GM12874 (cell line): ENCODE results near the gene ZNF350.

ENCODE experiments used
- TF ChIP-seq, protein P1 (sequence below): IDR thresholded peaks from 2 replicates; pipeline ENCODE4 v1.5.1; 2011; ENCODE audit warnings: low read depth, mild to moderate bottlenecking, control low read depth, low read length, moderate library complexity; ENCODE audit not compliant: insufficient read depth

Gene ZNF350

DNA sequence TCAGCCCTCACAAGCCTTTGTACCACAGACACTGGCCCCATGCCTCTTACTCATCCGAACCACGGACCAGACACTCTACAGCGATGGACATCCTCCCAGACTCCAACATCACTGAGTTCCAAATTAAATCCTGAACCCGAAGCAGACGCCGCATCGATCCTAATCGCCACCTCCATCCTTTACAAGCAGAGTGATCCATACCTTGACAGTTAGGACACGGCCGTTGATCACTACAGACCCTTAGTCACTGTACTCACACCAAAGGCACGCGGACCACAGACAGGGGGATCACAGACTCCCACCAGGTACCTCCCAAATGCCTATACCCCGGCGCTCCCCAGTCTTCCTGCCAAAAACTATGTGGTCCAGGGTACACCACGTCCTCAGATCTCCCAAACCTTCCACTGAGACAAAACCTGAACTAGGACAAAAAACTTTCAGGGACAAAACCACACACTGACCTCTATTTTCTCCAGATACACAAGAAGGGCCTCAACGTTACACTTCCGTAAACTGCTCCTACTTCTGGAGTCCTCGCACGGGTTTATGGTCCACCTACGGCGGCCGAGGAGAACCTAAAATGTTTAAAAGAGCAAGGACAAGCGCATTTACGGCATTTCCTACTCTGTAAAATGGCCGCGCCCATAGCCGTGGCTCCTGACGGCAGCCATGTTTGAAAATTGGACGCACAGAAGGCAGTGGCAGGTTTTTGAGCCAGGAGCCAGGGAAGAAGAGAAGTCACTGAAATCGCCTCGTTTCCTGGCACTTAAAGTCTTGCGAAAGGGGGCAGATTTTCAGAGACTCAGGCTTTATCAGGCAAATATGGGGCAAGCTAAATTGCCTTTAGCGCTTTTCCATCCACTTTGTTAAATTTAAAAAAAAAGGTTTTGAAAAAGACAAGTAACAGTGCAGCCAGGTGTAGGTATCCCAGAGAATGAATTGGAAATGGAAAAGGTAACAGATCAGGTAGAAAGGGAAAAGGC is at the start of gene ZNF350:
Gene ZNF350, minus strand, starts transcription at position 532 of the 983 bp plus-strand sequence. CDS start 12,480 bp downstream, outside the sequence.
- TF ChIP-seq, protein P1, sequence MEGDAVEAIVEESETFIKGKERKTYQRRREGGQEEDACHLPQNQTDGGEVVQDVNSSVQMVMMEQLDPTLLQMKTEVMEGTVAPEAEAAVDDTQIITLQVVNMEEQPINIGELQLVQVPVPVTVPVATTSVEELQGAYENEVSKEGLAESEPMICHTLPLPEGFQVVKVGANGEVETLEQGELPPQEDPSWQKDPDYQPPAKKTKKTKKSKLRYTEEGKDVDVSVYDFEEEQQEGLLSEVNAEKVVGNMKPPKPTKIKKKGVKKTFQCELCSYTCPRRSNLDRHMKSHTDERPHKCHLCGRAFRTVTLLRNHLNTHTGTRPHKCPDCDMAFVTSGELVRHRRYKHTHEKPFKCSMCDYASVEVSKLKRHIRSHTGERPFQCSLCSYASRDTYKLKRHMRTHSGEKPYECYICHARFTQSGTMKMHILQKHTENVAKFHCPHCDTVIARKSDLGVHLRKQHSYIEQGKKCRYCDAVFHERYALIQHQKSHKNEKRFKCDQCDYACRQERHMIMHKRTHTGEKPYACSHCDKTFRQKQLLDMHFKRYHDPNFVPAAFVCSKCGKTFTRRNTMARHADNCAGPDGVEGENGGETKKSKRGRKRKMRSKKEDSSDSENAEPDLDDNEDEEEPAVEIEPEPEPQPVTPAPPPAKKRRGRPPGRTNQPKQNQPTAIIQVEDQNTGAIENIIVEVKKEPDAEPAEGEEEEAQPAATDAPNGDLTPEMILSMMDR = no peak

DNA sequence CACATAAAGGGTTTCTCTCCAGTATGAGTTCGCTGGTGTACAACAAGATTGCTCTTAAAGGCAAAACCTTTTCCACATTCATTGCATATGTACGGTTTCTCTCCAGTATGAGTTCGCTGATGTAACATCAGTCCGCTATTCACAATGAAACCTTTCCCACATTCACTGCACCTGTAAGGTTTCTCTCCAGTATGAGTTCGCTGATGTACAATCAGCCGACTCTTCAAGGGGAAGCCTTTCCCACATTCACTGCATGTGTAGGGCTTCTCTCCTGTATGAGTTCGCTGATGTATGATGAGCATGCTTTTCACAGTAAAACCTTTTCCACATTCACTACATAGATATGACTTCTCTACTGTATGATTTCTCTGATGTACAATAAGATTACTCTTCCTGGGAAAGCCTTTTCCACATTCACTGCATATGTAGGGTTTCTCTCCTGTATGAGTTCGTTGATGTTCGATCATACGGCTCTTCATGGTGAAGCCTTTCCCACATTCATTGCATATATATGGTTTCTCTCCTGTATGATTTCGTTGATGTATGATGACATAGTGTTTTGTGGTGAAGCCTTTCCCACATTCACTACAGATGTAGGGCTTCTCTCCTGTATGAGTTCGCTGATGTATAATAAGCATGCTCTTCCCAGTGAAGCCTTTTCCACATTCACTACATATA is 47.5 kb upstream of the ZNF350 start:
- TF ChIP-seq, protein P1 = no peak

DNA sequence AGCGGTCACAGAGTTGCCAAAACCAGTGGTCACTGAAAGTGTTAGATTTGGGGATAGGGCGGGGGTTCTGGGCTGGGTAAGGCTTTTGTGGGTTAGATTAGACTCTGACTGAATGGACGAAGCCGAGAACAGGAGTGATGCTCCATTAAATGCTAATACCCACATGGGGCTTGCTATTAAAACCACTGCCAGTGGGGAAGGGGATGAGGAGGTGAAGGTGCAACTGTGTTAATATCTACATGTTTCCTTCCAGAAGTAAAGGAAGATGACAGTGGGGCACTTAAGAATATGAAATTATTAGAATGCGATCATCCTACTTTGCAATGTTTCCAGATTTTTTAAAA is 42.1 kb upstream of the ZNF350 start:
- TF ChIP-seq, protein P1 = no peak

DNA sequence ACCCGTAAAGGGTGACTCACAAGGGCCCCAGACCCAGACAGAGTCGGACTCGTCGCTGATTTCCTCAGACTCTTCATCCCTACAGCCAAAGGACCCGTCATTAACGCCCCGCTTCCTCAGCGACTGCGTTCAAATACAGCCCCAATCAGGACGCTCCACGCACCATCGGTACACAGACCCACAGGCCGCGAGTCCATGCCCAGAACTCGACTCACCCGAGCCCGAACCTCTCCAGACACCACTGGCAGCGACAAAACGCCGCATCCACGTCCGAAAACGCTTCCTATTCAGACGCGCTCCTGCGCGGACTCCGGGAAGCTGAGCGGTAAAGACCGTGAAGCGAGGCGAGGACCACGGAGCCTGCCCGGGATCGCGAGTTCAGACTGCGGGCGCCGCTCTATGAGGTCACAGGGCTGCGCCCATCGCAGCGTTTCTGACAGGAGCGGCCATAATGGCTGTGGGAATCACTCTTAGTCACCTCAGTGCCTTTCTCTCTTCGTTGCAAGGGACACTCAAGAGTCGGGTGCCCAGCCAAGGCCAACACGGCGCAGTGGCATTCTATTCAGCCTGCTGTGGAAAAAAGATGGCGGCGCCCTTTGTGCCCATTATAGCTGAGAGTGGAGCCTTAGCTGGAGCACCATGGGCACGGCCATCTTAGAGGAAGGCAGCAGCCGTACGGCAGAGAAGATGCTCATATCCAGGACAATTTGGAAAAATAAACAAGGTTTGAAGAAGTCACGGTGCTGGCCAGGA is 41.6 kb upstream of the ZNF350 start, which contains the start of gene ZNF614:
Gene ZNF614, minus strand, starts transcription at position 353 of the 753 bp plus-strand sequence. CDS start 2,634 bp downstream, outside the sequence.
- TF ChIP-seq, protein P1 = no peak

DNA sequence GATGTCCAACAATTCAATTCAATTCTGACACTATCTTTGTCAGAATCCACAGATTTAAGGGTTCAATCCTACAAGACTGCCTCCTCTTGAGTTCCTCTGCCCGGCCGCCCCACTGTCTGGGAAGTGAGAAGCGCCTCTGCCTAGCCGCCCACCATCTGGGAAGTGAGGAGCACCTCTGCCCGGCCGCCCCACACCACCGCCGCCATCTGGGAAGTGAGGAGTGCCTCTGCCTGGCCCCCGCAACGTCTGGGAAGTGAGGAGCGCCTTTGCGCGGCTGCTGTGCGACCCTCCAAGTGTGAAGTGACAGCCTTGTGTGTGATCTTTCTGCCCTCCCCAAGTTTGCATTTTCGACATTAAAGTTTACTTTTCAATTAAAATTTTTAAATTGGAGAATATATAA is 35.6 kb upstream of the ZNF350 start:
- TF ChIP-seq, protein P1 = no peak

DNA sequence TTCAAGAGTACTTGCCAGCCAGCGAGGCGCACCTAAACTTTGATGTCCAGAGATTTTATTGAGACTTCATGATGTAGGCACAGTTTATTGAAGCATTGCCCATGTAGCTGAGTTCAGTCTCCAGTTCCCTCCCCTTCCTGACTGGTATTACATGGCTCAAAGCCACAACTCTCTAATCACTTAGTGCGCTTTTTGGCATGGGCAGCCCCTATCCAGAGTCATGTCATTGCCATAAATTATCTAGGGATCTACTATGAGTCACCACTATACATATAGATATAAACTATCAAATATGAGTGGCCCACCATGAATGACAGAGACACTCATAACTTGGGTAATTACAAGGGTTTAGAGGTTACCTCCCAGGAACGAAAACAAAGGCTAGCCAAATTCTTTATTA is 33.9 kb upstream of the ZNF350 start:
- TF ChIP-seq, protein P1 = no peak

DNA sequence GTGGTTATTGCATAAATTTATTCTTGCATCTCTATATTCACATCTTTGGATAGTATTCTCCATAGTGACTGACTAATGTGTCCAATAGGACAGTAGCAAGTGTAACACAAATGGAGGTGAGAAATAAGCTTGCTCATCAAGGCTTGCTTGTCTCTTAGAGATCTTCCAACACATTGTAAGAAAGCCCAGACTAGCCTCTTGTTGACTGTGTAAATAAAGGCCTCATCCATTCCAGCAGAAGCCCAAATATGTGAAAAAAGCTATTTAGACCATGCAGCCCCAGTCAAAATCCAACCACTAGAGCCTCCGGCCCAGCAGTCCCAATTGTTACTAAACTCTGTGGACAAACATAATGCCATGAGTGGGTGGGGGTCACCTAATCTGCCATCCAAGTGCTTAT is 24.0 kb upstream of the ZNF350 start:
- TF ChIP-seq, protein P1 = no peak
